SH-SY5Y (cell line): ENCODE data around the gene ALDH3A1.

ENCODE experiments used
- GATA2 ChIP-seq: IDR thresholded peaks from 2 replicates; pipeline ENCODE4 v1.6.1; 2011; ENCODE audit warnings: mild to moderate bottlenecking, low read depth, low read length
- GATA3 ChIP-seq: IDR thresholded peaks from 2 replicates; pipeline ENCODE4 v1.6.1; 2011; ENCODE audit warnings: low read depth, mild to moderate bottlenecking, low read length, moderate library complexity

DNA sequence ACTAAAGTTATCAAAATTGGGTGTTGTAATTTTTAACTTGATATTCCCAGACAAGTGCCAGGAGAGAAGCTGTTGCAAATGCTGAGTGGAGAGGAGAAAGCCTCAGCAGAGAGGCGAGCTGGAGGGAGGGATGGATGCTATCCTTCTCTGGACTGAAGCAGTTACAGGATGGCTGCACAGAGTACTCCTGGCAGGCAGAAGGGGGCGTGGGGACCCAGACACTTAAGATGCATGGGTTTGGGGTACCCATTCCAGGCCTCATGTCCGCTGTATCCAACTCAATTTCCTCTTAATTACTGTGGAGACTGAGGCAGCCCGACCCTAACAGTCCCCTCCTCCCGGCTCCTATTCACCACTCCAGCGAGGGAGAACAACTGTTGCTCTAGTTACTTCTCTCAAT lies 25.4 kb upstream of the ALDH3A1 start:
- TF ChIP-seq GATA2: no peak
- TF ChIP-seq GATA3: no peak
